Measurements from ENCODE around the gene HIPK2. TPM values are rescaled to one million over a fixed set of nuclear protein-coding genes. Genes with fewer than 3 reads are reported as not detected.

Gene HIPK2
- total and polyA plus RNA-seq, 10 of the 15 experiments (the other 5 are each of a cell fraction or from before 2014, with no cell fraction given), result 1.7 to 39.0 (median 9.4) TPM

DNA sequence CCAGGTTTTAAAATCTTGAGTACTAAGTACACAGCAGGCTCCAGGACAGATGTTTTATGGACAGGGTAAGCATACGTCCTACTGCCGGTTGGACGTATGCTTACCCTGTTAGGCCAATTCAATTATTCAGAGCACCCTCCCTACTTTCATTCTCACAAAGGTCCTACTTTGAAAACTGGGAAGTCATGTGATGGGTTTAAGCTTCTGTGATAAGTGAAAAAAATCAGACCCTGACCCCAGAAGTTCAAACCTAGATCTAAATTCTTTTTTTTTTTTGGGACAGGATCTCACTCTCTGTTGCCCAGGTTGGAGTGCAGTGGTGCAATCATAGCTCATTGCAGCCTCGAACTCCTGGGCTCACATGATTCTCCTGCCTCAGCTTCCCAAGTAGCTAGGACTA, 55.2 kb downstream of the HIPK2 start:
- ATAC-seq, result no peak
- in situ Hi-C loops (cut with MboI), result no loop called here
- FAIRE-seq, result peak; percentile 35
- Histone ChIP-seq H3K9ac (ENCODE audit: control insufficient read depth, insufficient read depth, low read length) (no peak overlapping the region), H3K4me1 (ENCODE audit: control insufficient read depth, insufficient read depth, low read length) (peaks cover 25% of the 10 kb centered on the region), H3K4me3 (no peak overlapping the region), H2AFZ (ENCODE audit: control insufficient read depth, low read depth, low read length) (no peak overlapping the region), H3K9me3 (replicated peaks; ENCODE audit: control insufficient read depth, insufficient read depth, low read length) (no peaks in the 10 kb centered on the region), H3K4me2 (ENCODE audit: control insufficient read depth, insufficient read depth) (no peak overlapping the region), H3K36me3 (ENCODE audit: control insufficient read depth in 2 of 2, insufficient read depth in 2 of 2, low read length in 1 of 2) (no peaks in the 10 kb centered on the region), H3K79me2 (ENCODE audit: control insufficient read depth, insufficient read depth, low read length) (peaks cover 2% of the 10 kb centered on the region), H3K27me3 (replicated peaks in 1 of 2; ENCODE audit: control insufficient read depth in 2 of 2, insufficient read depth in 2 of 2, low read length in 1 of 2) (no peaks in the 10 kb centered on the region), H3K27ac (ENCODE audit: control insufficient read depth, insufficient read depth) (no peak overlapping the region), H4K20me1 (ENCODE audit: control insufficient read depth, insufficient read depth) (no peaks in the 10 kb centered on the region)
- ChIA-PET CTCF (interaction anchor here (2.1 kb wide), 1 partner anchor 103 kb away, joined by 4 read pairs; no protein-coding TSS in a partner anchor), RAD21 (ENCODE audit: unreplicated experiment) (no interaction called here), POLR2A (interaction anchor here (0.7 kb wide), 1 partner anchor 78 kb away, joined by 3 read pairs; no protein-coding TSS in a partner anchor), SMC1A (ENCODE audit: uncharacterized antibody, unreplicated experiment) (no interaction called here)
- intact Hi-C loops (cut with micrococcal nuclease; ENCODE audit: unreplicated experiment), result no loop called here
- no TSS peak for BruUV-seq (replicated peaks)
- 82% methylated on average over 4 of the region's 4 CpGs for WGBS (ENCODE audit: insufficient coverage, insufficient replicate concordance, low lambda C conversion rate, missing lambda C conversion rate)
- no peak for TF ChIP-seq POLR2AphosphoS5 (IDR thresholded peaks at IDR 0.05; ENCODE audit: low read length)
- no peak for TF ChIP-seq BMI1 (IDR thresholded peaks at IDR 0.05; ENCODE audit: borderline replicate concordance)
- TF ChIP-seq MXI1 (IDR thresholded peaks at IDR 0.05; ENCODE audit: low read depth, low read length), result no peak
- TF ChIP-seq, protein P1, sequence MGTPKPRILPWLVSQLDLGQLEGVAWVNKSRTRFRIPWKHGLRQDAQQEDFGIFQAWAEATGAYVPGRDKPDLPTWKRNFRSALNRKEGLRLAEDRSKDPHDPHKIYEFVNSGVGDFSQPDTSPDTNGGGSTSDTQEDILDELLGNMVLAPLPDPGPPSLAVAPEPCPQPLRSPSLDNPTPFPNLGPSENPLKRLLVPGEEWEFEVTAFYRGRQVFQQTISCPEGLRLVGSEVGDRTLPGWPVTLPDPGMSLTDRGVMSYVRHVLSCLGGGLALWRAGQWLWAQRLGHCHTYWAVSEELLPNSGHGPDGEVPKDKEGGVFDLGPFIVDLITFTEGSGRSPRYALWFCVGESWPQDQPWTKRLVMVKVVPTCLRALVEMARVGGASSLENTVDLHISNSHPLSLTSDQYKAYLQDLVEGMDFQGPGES (IDR thresholded peaks at IDR 0.05), result no peak
- TF ChIP-seq FOXM1 (IDR thresholded peaks at IDR 0.05; ENCODE audit: low read depth, low read length), result no peak
- no peak for TF ChIP-seq SMC3 (IDR thresholded peaks at IDR 0.05; ENCODE audit: borderline replicate concordance, low read length)
- TF ChIP-seq STAT1 (conservative IDR thresholded peaks at IDR 0.05), result no peak
- no peak for TF ChIP-seq USF2 (IDR thresholded peaks at IDR 0.05; ENCODE audit: borderline replicate concordance, low read depth, low read length)
- TF ChIP-seq RCOR1 (conservative IDR thresholded peaks at IDR 0.05; ENCODE audit: low read depth, low read length), result no peak
- no peak for TF ChIP-seq ESRRA (IDR thresholded peaks at IDR 0.05; ENCODE audit: low read length)
- no peak for TF ChIP-seq FOXK2 (IDR thresholded peaks at IDR 0.05)
- TF ChIP-seq SUPT20H (IDR thresholded peaks at IDR 0.05; ENCODE audit: borderline replicate concordance, control insufficient read depth, low read depth, low read length), result no peak
- no peak for TF ChIP-seq NR2C2 (IDR thresholded peaks at IDR 0.05; ENCODE audit: borderline replicate concordance, control insufficient read depth, insufficient read length, low read depth)
- TF ChIP-seq NRF1 (conservative IDR thresholded peaks at IDR 0.05; ENCODE audit: low read depth, low read length), result no peak
- TF ChIP-seq POU2F2 (IDR thresholded peaks at IDR 0.05; ENCODE audit: borderline replicate concordance, low read depth, low read length), result no peak
- no peak for DNase-seq (ENCODE audit: low read depth, low spot score)

All from GM12878 (cell line).